CD4-positive, CD25-positive, alpha-beta regulatory T cell (primary cell): ENCODE data around the gene PROX1. TPM values are rescaled to one million over a fixed set of nuclear protein-coding genes. Genes with fewer than 3 reads are reported as not detected.
A peak's percentile ranks its signal among the peaks of the same experiment; 100 is the strongest.

Experiments used
- ATAC-seq, 2 donors: fragments of 150-1000 bp; cut with Tn5 transposase; one replicate each; pipeline ENCODE4 v1.10.0; 2021; ENCODE audit warnings: low read depth in 2 of 2, moderate number of reproducible peaks in 2 of 2, moderate library complexity in 1 of 2
- DNase-seq, 3 donors: peaks; one replicate each; pipeline versions ENCODE4 v3.0.0 to v3.0.0-alpha.2; 2012 to 2022; ENCODE audit warnings: mixed read lengths in 1 of 3
- H3K27ac ChIP-seq: one replicate; pipeline ENCODE4 v1.7.0; 2013; ENCODE audit warnings: mild to moderate bottlenecking, low read length; ENCODE audit not compliant: insufficient read depth, poor library complexity, severe bottlenecking
- H3K27me3 ChIP-seq: one replicate; pipeline ENCODE4 v1.7.0; 2013; ENCODE audit warnings: low read length; ENCODE audit not compliant: control insufficient read depth, insufficient read depth
- H3K36me3 ChIP-seq: one replicate; pipeline ENCODE4 v1.7.0; 2013; ENCODE audit warnings: mild to moderate bottlenecking, low read length, moderate library complexity; ENCODE audit not compliant: control insufficient read depth, insufficient read depth
- H3K4me1 ChIP-seq: 2 replicates; pipeline ENCODE4 v1.7.0; 2013; ENCODE audit warnings: mild to moderate bottlenecking, low read length; ENCODE audit not compliant: insufficient read depth, control insufficient read depth, poor library complexity, severe bottlenecking
- H3K4me3 ChIP-seq: one replicate; pipeline ENCODE4 v1.7.0; 2013; ENCODE audit warnings: low read depth, mild to moderate bottlenecking, low read length, moderate library complexity
- H3K9me3 ChIP-seq, 2 experiments: 1 replicate in 1 of 2; 2 replicates in 1 of 2; pipeline ENCODE4 v1.7.0; 2013; ENCODE audit warnings: low read length in 2 of 2, mild to moderate bottlenecking in 1 of 2, moderate library complexity in 1 of 2; ENCODE audit not compliant: control insufficient read depth in 2 of 2
- H3K27ac Mint-ChIP-seq, 3 donors: one replicate each; pipeline ENCODE4 v1.8.0; 2020 to 2022; ENCODE audit warnings: mild to moderate bottlenecking in 3 of 3, mixed read lengths in 3 of 3, moderate library complexity in 2 of 3
- H3K27me3 Mint-ChIP-seq: one replicate; pipeline ENCODE4 v1.8.0; 2022; ENCODE audit warnings: mild to moderate bottlenecking, mixed read lengths
- H3K36me3 Mint-ChIP-seq: one replicate; pipeline ENCODE4 v1.8.0; 2020; ENCODE audit warnings: mixed read lengths
- H3K4me1 Mint-ChIP-seq, 4 donors: one replicate each; pipeline ENCODE4 v1.8.0; 2020 to 2022; ENCODE audit warnings: mixed read lengths in 4 of 4, mild to moderate bottlenecking in 1 of 4
- H3K4me3 Mint-ChIP-seq, 4 donors: one replicate each; pipeline ENCODE4 v1.8.0; 2020 to 2022; ENCODE audit warnings: mild to moderate bottlenecking in 4 of 4, mixed read lengths in 4 of 4, moderate library complexity in 3 of 4
- H3K9me3 Mint-ChIP-seq, 7 donors: one replicate each; pipeline ENCODE4 v1.8.0; 2020 to 2022; ENCODE audit warnings: mixed read lengths in 7 of 7, mild to moderate bottlenecking in 3 of 7, moderate library complexity in 2 of 7
- polyA plus RNA-seq, 4 donors: library from polyadenylated mRNA; unstranded; fragments of 300-500 nt; fragmentation: Illumina TruSeq; gene quantifications; one replicate each; pipeline ENCODE4 v1.2.3, GENCODE V29; 2021
- total RNA-seq: library from RNA; stranded (reverse); gene quantifications from one replicate; pipeline ENCODE4 v1.2.3, GENCODE V29; 2022

Gene PROX1
- total and polyA plus RNA-seq, 5 donors from 2014 or later: not detected

DNA sequence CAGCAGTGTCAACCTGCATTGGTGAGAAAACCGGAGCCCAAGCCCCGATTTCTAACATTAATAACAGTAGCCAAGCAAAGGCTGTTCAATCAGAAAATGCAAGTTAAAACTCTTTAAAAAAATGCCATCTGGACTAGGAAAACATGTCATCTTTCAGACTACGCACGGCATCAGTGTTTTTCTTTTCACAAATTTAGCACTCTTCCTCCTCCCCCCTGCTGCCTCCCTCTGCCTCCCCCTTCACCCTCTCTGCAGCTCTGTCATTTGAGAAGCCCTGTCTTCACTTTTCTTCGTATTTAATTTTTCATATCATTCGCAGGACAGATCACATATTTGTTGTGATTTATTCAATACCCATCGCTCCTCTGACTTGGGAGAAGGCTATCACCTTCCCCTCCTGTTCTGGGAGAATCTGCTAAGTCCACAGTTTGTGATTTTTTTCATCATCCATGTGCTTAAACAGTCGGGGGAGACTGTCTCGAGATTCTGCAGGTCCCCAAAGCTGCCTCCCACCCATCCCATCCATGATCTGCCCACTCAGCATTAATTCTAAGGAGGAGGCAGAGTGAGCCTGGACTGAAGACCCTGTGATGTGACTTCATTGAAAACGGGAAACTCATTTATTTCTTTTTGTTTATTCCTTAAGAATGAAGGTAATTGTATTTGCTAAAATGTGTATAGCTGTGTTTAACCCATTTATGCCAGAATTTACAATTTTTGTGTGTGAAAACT, 84.8 kb downstream of the PROX1 start:
- H3K4me1 ChIP-seq: no peaks in the 10 kb centered on the region
- H3K27me3 ChIP-seq: no peaks in the 10 kb centered on the region
- no peaks in the 10 kb centered on the region for H3K36me3 Mint-ChIP-seq
- no peak overlapping the region for H3K4me3 ChIP-seq
- H3K4me1 Mint-ChIP-seq: peaks cover 0 to 4% (median 0%) of the 10 kb centered on the region in 4 donors
- no peak overlapping the region for H3K27ac Mint-ChIP-seq
- no peaks in the 10 kb centered on the region for H3K27me3 Mint-ChIP-seq
- H3K9me3 ChIP-seq: no peaks in the 10 kb centered on the region
- no peak overlapping the region for H3K27ac ChIP-seq
- peaks cover 0 to 1% (median 0%) of the 10 kb centered on the region in 7 donors for H3K9me3 Mint-ChIP-seq
- no peaks in the 10 kb centered on the region for H3K36me3 ChIP-seq
- ATAC-seq (no peak), DNase-seq (no peak)
- no peak overlapping the region for H3K4me3 Mint-ChIP-seq

GRCh38 chr1:214074477-214074876, 86.7 kb downstream of the PROX1 start:
- Mint-ChIP-seq H3K27ac (no peak overlapping the region), H3K27me3 (no peaks in the 10 kb centered on the region), H3K36me3 (no peaks in the 10 kb centered on the region), H3K9me3 (peaks cover 0 to 3% (median 0%) of the 10 kb centered on the region in 7 donors), H3K4me1 (peaks cover 0 to 4% (median 0%) of the 10 kb centered on the region in 4 donors), H3K4me3 (no peak overlapping the region)
- no peaks in the 10 kb centered on the region for H3K4me1 ChIP-seq
- ATAC-seq (no peak), DNase-seq (no peak)
- no peak overlapping the region for H3K27ac ChIP-seq
- H3K27me3 ChIP-seq: no peaks in the 10 kb centered on the region
- H3K36me3 ChIP-seq: no peaks in the 10 kb centered on the region
- no peak overlapping the region for H3K4me3 ChIP-seq
- H3K9me3 ChIP-seq: no peaks in the 10 kb centered on the region

- H3K4me3 Mint-ChIP-seq: no peak overlapping the region
- H3K36me3 ChIP-seq: no peaks in the 10 kb centered on the region
- peaks cover 0 to 3% (median 0%) of the 10 kb centered on the region in 7 donors for H3K9me3 Mint-ChIP-seq
These were observed 87.7 kb downstream of the PROX1 start for GRCh38 chr1:214075305-214075998.

GRCh38 chr1:214075999-214076707, 88.4 kb downstream of the PROX1 start:
- no peak for ATAC-seq

More at GRCh38 chr1:214075305-214075998, 87.7 kb downstream of the PROX1 start:
- no peak for DNase-seq
- Histone ChIP-seq H3K27me3 (no peaks in the 10 kb centered on the region), H3K9me3 (no peaks in the 10 kb centered on the region), H3K4me1 (no peaks in the 10 kb centered on the region), H3K4me3 (no peak overlapping the region), H3K27ac (no peak overlapping the region)
- Mint-ChIP-seq H3K27ac (no peak overlapping the region), H3K36me3 (no peaks in the 10 kb centered on the region), H3K4me1 (peaks cover 0 to 2% (median 0%) of the 10 kb centered on the region in 4 donors), H3K27me3 (no peaks in the 10 kb centered on the region)
- no peak for ATAC-seq

GRCh38 chr1:214076708-214077065, 88.9 kb downstream of the PROX1 start:
- Histone ChIP-seq H3K27ac (no peak overlapping the region), H3K4me1 (no peaks in the 10 kb centered on the region), H3K4me3 (no peak overlapping the region), H3K27me3 (no peaks in the 10 kb centered on the region), H3K36me3 (no peaks in the 10 kb centered on the region), H3K9me3 (no peaks in the 10 kb centered on the region)
- Mint-ChIP-seq H3K27me3 (no peaks in the 10 kb centered on the region), H3K4me1 (no peaks in the 10 kb centered on the region), H3K4me3 (no peak overlapping the region), H3K36me3 (no peaks in the 10 kb centered on the region), H3K9me3 (peaks cover 0 to 3% (median 0%) of the 10 kb centered on the region in 7 donors), H3K27ac (no peak overlapping the region)
- no peak for DNase-seq
- ATAC-seq: no peak

More at GRCh38 chr1:214075999-214076707, 88.4 kb downstream of the PROX1 start:
- H3K36me3 Mint-ChIP-seq: no peaks in the 10 kb centered on the region
- H3K9me3 ChIP-seq: no peaks in the 10 kb centered on the region
- no peak for DNase-seq
- H3K27ac Mint-ChIP-seq: no peak overlapping the region
- no peaks in the 10 kb centered on the region for H3K27me3 Mint-ChIP-seq
- no peak overlapping the region for H3K4me3 ChIP-seq
- peaks cover 0 to 3% (median 0%) of the 10 kb centered on the region in 7 donors for H3K9me3 Mint-ChIP-seq
- H3K27ac ChIP-seq: no peak overlapping the region
- H3K27me3 ChIP-seq: no peaks in the 10 kb centered on the region
- H3K36me3 ChIP-seq: no peaks in the 10 kb centered on the region
- H3K4me1 ChIP-seq: no peaks in the 10 kb centered on the region
- H3K4me3 Mint-ChIP-seq: no peak overlapping the region
- no peaks in the 10 kb centered on the region for H3K4me1 Mint-ChIP-seq

GRCh38 chr1:214078950-214079349, 91.2 kb downstream of the PROX1 start:
- no peak for ATAC-seq
- no peaks in the 10 kb centered on the region for H3K36me3 Mint-ChIP-seq

DNA sequence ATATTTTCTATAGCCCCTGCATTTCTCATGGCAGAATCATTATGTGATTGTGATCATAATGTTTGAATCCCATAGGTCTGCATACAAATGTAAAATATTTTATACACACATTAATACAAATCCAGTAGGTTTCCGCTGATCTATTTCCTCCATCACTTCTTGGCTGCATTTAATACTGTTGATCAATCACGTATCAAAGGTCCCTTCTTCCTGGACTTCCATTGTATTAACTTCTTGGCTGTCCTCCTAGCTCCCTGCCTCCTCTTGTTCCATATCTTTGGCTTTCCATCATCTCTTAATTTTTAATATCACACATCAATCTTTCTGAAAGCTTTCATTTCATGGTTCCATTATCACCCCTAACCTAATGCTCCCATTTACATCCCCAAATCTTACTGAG, 97.6 kb downstream of the PROX1 start:
- Mint-ChIP-seq H3K4me1 (no peaks in the 10 kb centered on the region), H3K27me3 (peaks cover 5% of the 10 kb centered on the region), H3K9me3 (peaks cover 0 to 7% (median 0%) of the 10 kb centered on the region in 7 donors), H3K36me3 (no peaks in the 10 kb centered on the region), H3K27ac (no peak overlapping the region), H3K4me3 (no peak overlapping the region)
- Histone ChIP-seq H3K27ac (no peak overlapping the region), H3K4me1 (no peaks in the 10 kb centered on the region), H3K4me3 (no peak overlapping the region), H3K36me3 (no peaks in the 10 kb centered on the region), H3K27me3 (no peaks in the 10 kb centered on the region), H3K9me3 (no peaks in the 10 kb centered on the region)
- ATAC-seq (no peak), DNase-seq (no peak)

More at GRCh38 chr1:214078950-214079349, 91.2 kb downstream of the PROX1 start:
- Mint-ChIP-seq H3K27me3 (no peaks in the 10 kb centered on the region), H3K4me3 (no peak overlapping the region), H3K27ac (peak overlapping the region in 1 of 3 donors; percentile 2), H3K4me1 (no peaks in the 10 kb centered on the region), H3K9me3 (peaks cover 0 to 3% (median 0%) of the 10 kb centered on the region in 7 donors)
- DNase-seq: no peak
- Histone ChIP-seq H3K9me3 (no peaks in the 10 kb centered on the region), H3K4me3 (no peak overlapping the region), H3K36me3 (no peaks in the 10 kb centered on the region), H3K27ac (no peak overlapping the region), H3K27me3 (no peaks in the 10 kb centered on the region), H3K4me1 (no peaks in the 10 kb centered on the region)
